Loucy (cell line): Measurements from ENCODE around the gene FXYD3.

Experiments
- H2AFZ ChIP-seq: fragments of 200-600 bp; sonication (generic); 2 replicates; pipeline ENCODE4 v1.6.0; 2016; ENCODE audit warnings: antibody characterized with exemption, mild to moderate bottlenecking, low read length, moderate library complexity
- H3F3A ChIP-seq: fragments of 200-600 bp; 2 replicates; pipeline ENCODE4 v1.6.0; 2016; ENCODE audit warnings: antibody characterized with exemption, low read depth, mild to moderate bottlenecking
- H3K27me3 ChIP-seq: fragments of 200-600 bp; sonication (generic); 2 replicates; pipeline ENCODE4 v1.6.1; 2014; ENCODE audit warnings: low read length, mild to moderate bottlenecking; ENCODE audit not compliant: insufficient read depth, poor library complexity, severe bottlenecking
- H3K36me3 ChIP-seq: fragments of 200-600 bp; sonication (generic); 2 replicates; pipeline ENCODE4 v1.6.1; 2016; ENCODE audit warnings: low read length; ENCODE audit not compliant: insufficient read depth
- H3K4me1 ChIP-seq: fragments of 200-600 bp; sonication (generic); 2 replicates; pipeline ENCODE4 v1.5.1; 2014; ENCODE audit warnings: low read length, mild to moderate bottlenecking; ENCODE audit not compliant: insufficient read depth, poor library complexity, severe bottlenecking
- H3K4me2 ChIP-seq: fragments of 200-600 bp; sonication (generic); 2 replicates; pipeline ENCODE4 v1.6.0; 2014; ENCODE audit warnings: antibody characterized with exemption, low read length, low read depth, mild to moderate bottlenecking; ENCODE audit not compliant: poor library complexity, severe bottlenecking
- H3K4me3 ChIP-seq: fragments of 200-600 bp; sonication (generic); 2 replicates; pipeline ENCODE4 v1.5.1; 2014; ENCODE audit warnings: low read length, mild to moderate bottlenecking, mixed read lengths; ENCODE audit not compliant: poor library complexity, severe bottlenecking
- H3K79me2 ChIP-seq: fragments of 200-600 bp; sonication (generic); 2 replicates; pipeline ENCODE4 v1.6.1; 2014; ENCODE audit warnings: low read length; ENCODE audit not compliant: insufficient read depth
- H3K9ac ChIP-seq: fragments of 200-600 bp; sonication (generic); 2 replicates; pipeline ENCODE4 v1.6.0; 2014; ENCODE audit warnings: mild to moderate bottlenecking, low read depth, low read length, moderate library complexity; ENCODE audit not compliant: poor library complexity, severe bottlenecking
- H3K9me2 ChIP-seq: fragments of 200-600 bp; sonication (generic); replicated peaks from 2 replicates; pipeline ENCODE4 v1.6.1; 2016; ENCODE audit warnings: low read depth, low read length, mixed read lengths
- H3K9me3 ChIP-seq: fragments of 200-600 bp; sonication (generic); 2 replicates; pipeline ENCODE4 v1.6.1; 2014; ENCODE audit warnings: mild to moderate bottlenecking, antibody characterized with exemption, low read length, low read depth; ENCODE audit not compliant: insufficient read depth
- H4K20me1 ChIP-seq: fragments of 200-600 bp; sonication (generic); 2 replicates; pipeline ENCODE4 v1.6.0; 2014; ENCODE audit warnings: antibody characterized with exemption, low read length, mild to moderate bottlenecking; ENCODE audit not compliant: insufficient read depth, poor library complexity, severe bottlenecking
- CTCF ChIP-seq: fragments of 200-600 bp; sonication (generic); conservative IDR thresholded peaks from 2 replicates; pipeline ENCODE4 v1.5.1; 2014; ENCODE audit warnings: mild to moderate bottlenecking, antibody characterized with exemption, low read length
- EZH2phosphoT487 ChIP-seq: fragments of 200-600 bp; IDR thresholded peaks from 2 replicates; pipeline ENCODE4 v1.6.1; 2018; ENCODE audit warnings: antibody characterized with exemption, mild to moderate bottlenecking, moderate library complexity, borderline replicate concordance

Gene FXYD3

GRCh38 chr19:35108730-35109129 is 6.9 kb upstream of the FXYD3 start:
- Histone ChIP-seq H3K4me2 (no peak overlapping the region), H3K9ac (no peak overlapping the region), H3K4me1 (no peaks in the 10 kb centered on the region), H3K27me3 (no peaks in the 10 kb centered on the region), H4K20me1 (no peaks in the 10 kb centered on the region), H3K9me3 (no peaks in the 10 kb centered on the region), H3K36me3 (no peaks in the 10 kb centered on the region), H3F3A (no peaks in the 10 kb centered on the region), H3K9me2 (no peaks in the 10 kb centered on the region), H3K79me2 (no peaks in the 10 kb centered on the region), H3K4me3 (no peak overlapping the region), H2AFZ (no peak overlapping the region)
- TF ChIP-seq EZH2phosphoT487, result no peak
- TF ChIP-seq CTCF, result no peak

GRCh38 chr19:35109395-35110112 is 6.1 kb upstream of the FXYD3 start:
- Histone ChIP-seq H3K9me2 (no peaks in the 10 kb centered on the region), H3K4me2 (no peak overlapping the region), H2AFZ (no peak overlapping the region), H3K4me1 (peaks cover 3% of the 10 kb centered on the region), H4K20me1 (no peaks in the 10 kb centered on the region), H3K4me3 (no peak overlapping the region), H3K9me3 (no peaks in the 10 kb centered on the region), H3K36me3 (no peaks in the 10 kb centered on the region), H3F3A (no peaks in the 10 kb centered on the region), H3K9ac (no peak overlapping the region), H3K27me3 (no peaks in the 10 kb centered on the region), H3K79me2 (no peaks in the 10 kb centered on the region)
- TF ChIP-seq EZH2phosphoT487 (no peak), CTCF (no peak)

GRCh38 chr19:35110974-35111373 is 4.6 kb upstream of the FXYD3 start:
- Histone ChIP-seq H2AFZ (no peak overlapping the region), H3K36me3 (no peaks in the 10 kb centered on the region), H3K9ac (no peak overlapping the region), H3K27me3 (no peaks in the 10 kb centered on the region), H4K20me1 (no peaks in the 10 kb centered on the region), H3K9me3 (no peaks in the 10 kb centered on the region), H3K79me2 (no peaks in the 10 kb centered on the region), H3F3A (no peaks in the 10 kb centered on the region), H3K4me3 (no peak overlapping the region), H3K9me2 (no peaks in the 10 kb centered on the region), H3K4me1 (peaks cover 3% of the 10 kb centered on the region), H3K4me2 (no peak overlapping the region)
- TF ChIP-seq CTCF, result no peak
- no peak for TF ChIP-seq EZH2phosphoT487
